HepG2 (cell line): ENCODE data around the gene SALL4. TPM values are rescaled to one million over a fixed set of nuclear protein-coding genes. Genes with fewer than 3 reads are reported as not detected.

Source experiments
- ATF1 ChIP-seq: IDR thresholded peaks from 2 replicates; pipeline ENCODE4 v1.6.1; 2016; ENCODE audit warnings: mild to moderate bottlenecking, control low read depth
- CEBPZ ChIP-seq: IDR thresholded peaks from 2 replicates; pipeline ENCODE4 v1.6.1; 2012; ENCODE audit warnings: low read length, improper control_type of control experiment
- E2F1 ChIP-seq: sonication (generic); formaldehyde crosslinking; IDR thresholded peaks from 2 replicates; pipeline ENCODE4 v1.5.0; 2020; ENCODE audit warnings: missing genetic modification reagents
- HNRNPH1 ChIP-seq: fragments of 200-400 bp; formaldehyde crosslinking; optimal IDR thresholded peaks from 2 replicates; pipeline ENCODE3; 2017; ENCODE audit warnings: mild to moderate bottlenecking, low read depth, low read length
- KDM2A ChIP-seq: sonication (generic); formaldehyde crosslinking; IDR thresholded peaks from 2 replicates; pipeline ENCODE4 v1.4.0; 2020; ENCODE audit warnings: low read depth, missing genetic modification reagents, borderline replicate concordance
- KDM6A ChIP-seq: IDR thresholded peaks from 2 replicates; pipeline ENCODE4 v1.6.1; 2016; ENCODE audit warnings: low read depth
- POLR2AphosphoS5 ChIP-seq: IDR thresholded peaks from 2 replicates; pipeline ENCODE4 v1.6.1; 2012; ENCODE audit warnings: low read depth, low read length
- RFXAP ChIP-seq: sonication (generic); formaldehyde crosslinking; IDR thresholded peaks from 2 replicates; pipeline ENCODE4 v1.4.0; 2020; ENCODE audit warnings: missing genetic modification reagents, borderline replicate concordance
- TBX3 ChIP-seq: fragments of 450-650 bp; IDR thresholded peaks from 2 replicates; pipeline ENCODE4 v1.6.1; 2017; ENCODE audit warnings: antibody characterized with exemption, mild to moderate bottlenecking, inconsistent platforms, borderline replicate concordance
- TP53 ChIP-seq: sonication (generic); formaldehyde crosslinking; conservative IDR thresholded peaks from 2 replicates; pipeline ENCODE4 v1.4.0; 2020; ENCODE audit warnings: missing genetic modification reagents
- UBTF ChIP-seq: sonication (generic); formaldehyde crosslinking; IDR thresholded peaks from 2 replicates; pipeline ENCODE4 v1.4.0; 2020; ENCODE audit warnings: mild to moderate bottlenecking, missing genetic modification reagents
- USF2 ChIP-seq, 2 experiments: sonication (generic) in 1 of 2; formaldehyde crosslinking in 1 of 2; IDR thresholded peaks; 2 replicates each; pipeline versions ENCODE4 v1.5.1 to v1.6.1; 2011 to 2020; ENCODE audit warnings: borderline replicate concordance in 1 of 2, low read depth in 1 of 2, low read length in 1 of 2, mild to moderate bottlenecking in 1 of 2, missing genetic modification reagents in 1 of 2, moderate library complexity in 1 of 2
- ZGPAT ChIP-seq: IDR thresholded peaks from 2 replicates; pipeline ENCODE4 v1.6.1; 2016; ENCODE audit warnings: mild to moderate bottlenecking
- ZNF652 ChIP-seq: IDR thresholded peaks from 2 replicates; pipeline ENCODE4 v1.6.1; 2016; ENCODE audit warnings: low read depth, borderline replicate concordance
- ZNF713 ChIP-seq: sonication (generic); formaldehyde crosslinking; IDR thresholded peaks from 2 replicates; pipeline ENCODE4 v1.4.0; 2020; ENCODE audit warnings: mild to moderate bottlenecking, missing genetic modification reagents
- ZNF878 ChIP-seq: sonication (generic); formaldehyde crosslinking; IDR thresholded peaks from 2 replicates; pipeline ENCODE4 v1.8.1; 2023; ENCODE audit warnings: mild to moderate bottlenecking, missing genetic modification reagents, moderate library complexity
- polyA plus RNA-seq, 8 experiments: library from polyadenylated mRNA; depleted of rRNA in 3 of 8; stranded (reverse) in 7 of 8; unstranded in 1 of 8; fragments of >200 nt; fragmentation: Illumina TruSeq in 4 of 8; extraction: Trizol in 4 of 8; gene quantifications; 2 replicates each; pipeline versions ENCODE4 v1.2.1 to v1.2.3, GENCODE V29; 2011 to 2016; ENCODE audit warnings: low read depth in 4 of 8, missing spikeins in 1 of 8, mixed read lengths in 1 of 8; ENCODE audit not compliant: insufficient read depth in 1 of 8
- total RNA-seq, 5 experiments: library from RNA; depleted of rRNA; stranded (reverse); fragments of >200 nt; fragmentation: Illumina TruSeq; extraction: Trizol; gene quantifications; 2 replicates each; pipeline ENCODE4 v1.2.3, GENCODE V29; 2016; ENCODE audit warnings: low read depth in 1 of 5

SALL4 gene
- total and polyA plus RNA-seq, 2 of the 13 experiments (the other 11 are each of a cell fraction or from before 2014, with no cell fraction given) = 0.33 to 1.8 TPM

GRCh38 chr20:51750037-51750769, 52.1 kb downstream of the SALL4 start (continued):
- TF ChIP-seq E2F1 (no peak), ZNF713 (CRISPR knock-in tag) (no peak), RFXAP (no peak), UBTF (peak; percentile 60), ATF1 (CRISPR knock-in tag) (no peak), TBX3 (peak; percentile 77; the same call in 1 of the 2 replicates), USF2 (IDR thresholded peaks at IDR 0.05; ENCODE audit: low read depth, low read length) (no peak), USF2 (CRISPR knock-in tag; IDR thresholded peaks at IDR 0.05; ENCODE audit: borderline replicate concordance) (no peak), HNRNPH1 (no peak), POLR2AphosphoS5 (no peak), CEBPZ (no peak), ZNF878 (no peak; the same call in 1 of the 2 replicates), TP53 (CRISPR knock-in tag) (no peak), KDM2A (CRISPR knock-in tag) (peak; percentile 85), KDM6A (CRISPR knock-in tag) (0 out of 2 replicates have a peak, but pooled peaks have one; percentile 29), ZNF652 (CRISPR knock-in tag) (peak; percentile 55; the same call in 1 of the 2 replicates), ZGPAT (peak; percentile 88)
